HepG2 (cell line): ENCODE measurements around the gene RGP1. TPM values are rescaled to one million over a fixed set of nuclear protein-coding genes. Genes with fewer than 3 reads are reported as not detected.

Experiments
- ELF3 ChIP-seq: IDR thresholded peaks from 2 replicates; pipeline ENCODE4 v1.6.1; 2016; ENCODE audit warnings: missing genetic modification reagents, missing compliant biosample characterization
- ELF4 ChIP-seq: sonication (generic); formaldehyde crosslinking; IDR thresholded peaks from 2 replicates; pipeline ENCODE4 v1.5.0; 2020; ENCODE audit warnings: missing genetic modification reagents, mild to moderate bottlenecking, moderate library complexity, borderline replicate concordance
- HDAC2 ChIP-seq: sonication (generic); formaldehyde crosslinking; IDR thresholded peaks from 2 replicates; pipeline ENCODE4 v1.4.0; 2020; ENCODE audit warnings: missing genetic modification reagents
- HES4 ChIP-seq: sonication (generic); formaldehyde crosslinking; IDR thresholded peaks from 2 replicates; pipeline ENCODE4 v1.9.0; 2021; ENCODE audit warnings: mild to moderate bottlenecking, missing genetic modification reagents, borderline replicate concordance
- HOXA3 ChIP-seq: sonication (generic); formaldehyde crosslinking; IDR thresholded peaks from 2 replicates; pipeline ENCODE4 v1.5.0; 2020; ENCODE audit warnings: missing genetic modification reagents
- KDM3A ChIP-seq: IDR thresholded peaks from 2 replicates; pipeline ENCODE4 v1.6.1; 2018; ENCODE audit warnings: low read depth, missing compliant biosample characterization
- MIXL1 ChIP-seq: IDR thresholded peaks from 2 replicates; pipeline ENCODE4 v1.6.1; 2016
- NR2F2 ChIP-seq: IDR thresholded peaks from 2 replicates; pipeline ENCODE4 v1.6.1; 2012; ENCODE audit warnings: low read depth, inconsistent platforms, borderline replicate concordance
- PHB2 ChIP-seq: fragments of 450-650 bp; IDR thresholded peaks from 2 replicates; pipeline ENCODE4 v1.6.1; 2018; ENCODE audit not compliant: partially characterized antibody
- POGZ ChIP-seq: sonication (generic); formaldehyde crosslinking; IDR thresholded peaks from 2 replicates; pipeline ENCODE4 v1.4.0; 2020; ENCODE audit warnings: mild to moderate bottlenecking, missing genetic modification reagents
- SALL2 ChIP-seq: sonication (generic); formaldehyde crosslinking; IDR thresholded peaks from 2 replicates; pipeline ENCODE4 v1.8.1; 2023; ENCODE audit warnings: mild to moderate bottlenecking, missing genetic modification reagents, inconsistent platforms
- SIN3A ChIP-seq: IDR thresholded peaks from 2 replicates; pipeline ENCODE4 v1.6.1; 2011; ENCODE audit warnings: low read depth, mild to moderate bottlenecking, control low read depth, low read length, borderline replicate concordance
- TOE1 ChIP-seq: sonication (generic); formaldehyde crosslinking; IDR thresholded peaks from 2 replicates; pipeline ENCODE4 v1.4.0; 2020; ENCODE audit warnings: mild to moderate bottlenecking, missing genetic modification reagents
- TOPORS ChIP-seq: sonication (generic); formaldehyde crosslinking; IDR thresholded peaks from 2 replicates; pipeline ENCODE4 v1.8.0; 2023; ENCODE audit warnings: mild to moderate bottlenecking, missing genetic modification reagents
- WIZ ChIP-seq: sonication (generic); formaldehyde crosslinking; IDR thresholded peaks from 2 replicates; pipeline ENCODE4 v1.5.1; 2020; ENCODE audit warnings: mild to moderate bottlenecking, missing genetic modification reagents
- ZNF136 ChIP-seq: sonication (generic); formaldehyde crosslinking; IDR thresholded peaks from 2 replicates; pipeline ENCODE4 v1.8.1; 2022; ENCODE audit warnings: low read depth, mild to moderate bottlenecking, moderate library complexity, missing genetic modification reagents
- ZNF564 ChIP-seq: sonication (generic); formaldehyde crosslinking; IDR thresholded peaks from 2 replicates; pipeline ENCODE4 v1.8.1; 2023; ENCODE audit warnings: mild to moderate bottlenecking, missing genetic modification reagents
- ZNF614 ChIP-seq: IDR thresholded peaks from 2 replicates; pipeline ENCODE4 v1.6.1; 2018; ENCODE audit warnings: missing biosample characterization, missing genetic modification reagents, inconsistent platforms, borderline replicate concordance
- ZNF660 ChIP-seq: sonication (generic); formaldehyde crosslinking; IDR thresholded peaks from 2 replicates; pipeline ENCODE4 v1.5.1; 2020; ENCODE audit warnings: mild to moderate bottlenecking, low read depth, missing genetic modification reagents, borderline replicate concordance
- ZNF773 ChIP-seq: sonication (generic); formaldehyde crosslinking; IDR thresholded peaks from 2 replicates; pipeline ENCODE4 v1.4.0; 2020; ENCODE audit warnings: missing genetic modification reagents, borderline replicate concordance
- polyA plus RNA-seq, 8 experiments: library from polyadenylated mRNA; depleted of rRNA in 3 of 8; stranded (reverse) in 7 of 8; unstranded in 1 of 8; fragments of >200 nt; fragmentation: Illumina TruSeq in 4 of 8; extraction: Trizol in 4 of 8; gene quantifications; 2 replicates each; pipeline versions ENCODE4 v1.2.1 to v1.2.3, GENCODE V29; 2011 to 2016; ENCODE audit warnings: low read depth in 4 of 8, missing spikeins in 1 of 8, mixed read lengths in 1 of 8; ENCODE audit not compliant: insufficient read depth in 1 of 8
- total RNA-seq, 5 experiments: library from RNA; depleted of rRNA; stranded (reverse); fragments of >200 nt; fragmentation: Illumina TruSeq; extraction: Trizol; gene quantifications; 2 replicates each; pipeline ENCODE4 v1.2.3, GENCODE V29; 2016; ENCODE audit warnings: low read depth in 1 of 5
- TF ChIP-seq, protein P1 (sequence below): sonication (generic); formaldehyde crosslinking; IDR thresholded peaks from 2 replicates; pipeline ENCODE4 v1.4.0; 2020; ENCODE audit warnings: missing genetic modification reagents
- TF ChIP-seq, protein P2 (sequence below): sonication (generic); formaldehyde crosslinking; IDR thresholded peaks from 2 replicates; pipeline ENCODE4 v1.4.0; 2020; ENCODE audit warnings: missing genetic modification reagents
- TF ChIP-seq, protein P3 (sequence below): IDR thresholded peaks from 2 replicates; pipeline ENCODE4 v1.6.1; 2018; ENCODE audit warnings: missing genetic modification reagents
- TF ChIP-seq, protein P4 (sequence below): sonication (generic); formaldehyde crosslinking; IDR thresholded peaks from 2 replicates; pipeline ENCODE4 v1.5.0; 2020; ENCODE audit warnings: missing genetic modification reagents

RGP1 gene
- total and polyA plus RNA-seq, 2 of the 13 experiments (the other 11 are each of a cell fraction or from before 2014, with no cell fraction given), result 12.7 to 21.0 TPM

DNA sequence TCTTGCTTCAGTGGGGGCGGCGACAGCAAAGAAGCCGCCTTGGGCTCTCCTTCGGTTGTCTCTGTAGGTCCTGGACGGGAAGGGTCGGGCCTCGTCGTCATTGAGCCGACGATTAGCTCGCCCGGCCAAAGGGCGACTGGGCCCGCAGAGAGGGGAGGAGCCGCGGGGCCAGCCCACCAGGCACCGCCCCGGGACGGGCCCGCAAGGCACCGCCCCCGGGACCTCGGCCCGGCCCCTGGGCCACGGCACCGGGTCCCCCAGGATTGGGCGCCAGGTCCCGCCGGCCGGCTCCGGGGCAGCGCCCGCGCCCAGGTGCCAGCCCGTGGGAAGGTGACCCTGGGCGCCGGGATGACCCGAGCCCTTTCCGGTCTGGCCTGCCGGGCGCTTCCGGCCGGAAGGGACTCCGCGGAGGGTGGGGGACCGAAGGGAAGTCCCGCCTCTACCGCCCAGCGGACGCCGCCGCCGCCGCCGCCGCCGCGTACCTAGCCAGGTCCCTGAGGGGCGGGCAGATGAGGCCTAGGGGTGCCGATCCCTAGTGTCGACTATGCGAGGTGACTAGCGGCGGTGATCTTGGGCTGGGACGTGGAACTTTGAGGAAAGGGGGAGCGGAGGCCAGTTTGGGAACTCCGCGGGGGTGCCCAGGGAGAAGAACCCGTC lies at the start of gene RGP1, which contains the start of gene GBA2 (continued):
- TF ChIP-seq TOPORS (CRISPR knock-in tag), result no peak
- TF ChIP-seq PHB2, result no peak
- peak; percentile 63; the same call in 1 of the 2 replicates for TF ChIP-seq SIN3A
- TF ChIP-seq, protein P1, sequence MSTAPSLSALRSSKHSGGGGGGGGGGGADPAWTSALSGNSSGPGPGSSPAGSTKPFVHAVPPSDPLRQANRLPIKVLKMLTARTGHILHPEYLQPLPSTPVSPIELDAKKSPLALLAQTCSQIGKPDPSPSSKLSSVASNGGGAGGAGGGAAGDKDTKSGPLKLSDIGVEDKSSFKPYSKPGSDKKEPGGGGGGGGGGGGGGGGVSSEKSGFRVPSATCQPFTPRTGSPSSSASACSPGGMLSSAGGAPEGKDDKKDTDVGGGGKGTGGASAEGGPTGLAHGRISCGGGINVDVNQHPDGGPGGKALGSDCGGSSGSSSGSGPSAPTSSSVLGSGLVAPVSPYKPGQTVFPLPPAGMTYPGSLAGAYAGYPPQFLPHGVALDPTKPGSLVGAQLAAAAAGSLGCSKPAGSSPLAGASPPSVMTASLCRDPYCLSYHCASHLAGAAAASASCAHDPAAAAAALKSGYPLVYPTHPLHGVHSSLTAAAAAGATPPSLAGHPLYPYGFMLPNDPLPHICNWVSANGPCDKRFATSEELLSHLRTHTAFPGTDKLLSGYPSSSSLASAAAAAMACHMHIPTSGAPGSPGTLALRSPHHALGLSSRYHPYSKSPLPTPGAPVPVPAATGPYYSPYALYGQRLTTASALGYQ (CRISPR knock-in tag), result no peak
- TF ChIP-seq, protein P2, sequence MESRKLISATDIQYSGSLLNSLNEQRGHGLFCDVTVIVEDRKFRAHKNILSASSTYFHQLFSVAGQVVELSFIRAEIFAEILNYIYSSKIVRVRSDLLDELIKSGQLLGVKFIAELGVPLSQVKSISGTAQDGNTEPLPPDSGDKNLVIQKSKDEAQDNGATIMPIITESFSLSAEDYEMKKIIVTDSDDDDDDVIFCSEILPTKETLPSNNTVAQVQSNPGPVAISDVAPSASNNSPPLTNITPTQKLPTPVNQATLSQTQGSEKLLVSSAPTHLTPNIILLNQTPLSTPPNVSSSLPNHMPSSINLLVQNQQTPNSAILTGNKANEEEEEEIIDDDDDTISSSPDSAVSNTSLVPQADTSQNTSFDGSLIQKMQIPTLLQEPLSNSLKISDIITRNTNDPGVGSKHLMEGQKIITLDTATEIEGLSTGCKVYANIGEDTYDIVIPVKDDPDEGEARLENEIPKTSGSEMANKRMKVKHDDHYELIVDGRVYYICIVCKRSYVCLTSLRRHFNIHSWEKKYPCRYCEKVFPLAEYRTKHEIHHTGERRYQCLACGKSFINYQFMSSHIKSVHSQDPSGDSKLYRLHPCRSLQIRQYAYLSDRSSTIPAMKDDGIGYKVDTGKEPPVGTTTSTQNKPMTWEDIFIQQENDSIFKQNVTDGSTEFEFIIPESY (CRISPR knock-in tag), result 0 out of 2 replicates have a peak, but pooled peaks have one; percentile 20
- TF ChIP-seq ZNF564, result no peak; the same call in 1 of the 2 replicates
- no peak for TF ChIP-seq POGZ (CRISPR knock-in tag)
- peak; percentile 5 for TF ChIP-seq ELF3
- TF ChIP-seq, protein P3, sequence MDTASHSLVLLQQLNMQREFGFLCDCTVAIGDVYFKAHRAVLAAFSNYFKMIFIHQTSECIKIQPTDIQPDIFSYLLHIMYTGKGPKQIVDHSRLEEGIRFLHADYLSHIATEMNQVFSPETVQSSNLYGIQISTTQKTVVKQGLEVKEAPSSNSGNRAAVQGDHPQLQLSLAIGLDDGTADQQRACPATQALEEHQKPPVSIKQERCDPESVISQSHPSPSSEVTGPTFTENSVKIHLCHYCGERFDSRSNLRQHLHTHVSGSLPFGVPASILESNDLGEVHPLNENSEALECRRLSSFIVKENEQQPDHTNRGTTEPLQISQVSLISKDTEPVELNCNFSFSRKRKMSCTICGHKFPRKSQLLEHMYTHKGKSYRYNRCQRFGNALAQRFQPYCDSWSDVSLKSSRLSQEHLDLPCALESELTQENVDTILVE (CRISPR knock-in tag), result peak; percentile 99
- TF ChIP-seq MIXL1, result no peak
- TF ChIP-seq NR2F2, result 0 out of 2 replicates have a peak, but pooled peaks have one; percentile 15
- TF ChIP-seq TOE1 (CRISPR knock-in tag), result no peak
- TF ChIP-seq, protein P4, sequence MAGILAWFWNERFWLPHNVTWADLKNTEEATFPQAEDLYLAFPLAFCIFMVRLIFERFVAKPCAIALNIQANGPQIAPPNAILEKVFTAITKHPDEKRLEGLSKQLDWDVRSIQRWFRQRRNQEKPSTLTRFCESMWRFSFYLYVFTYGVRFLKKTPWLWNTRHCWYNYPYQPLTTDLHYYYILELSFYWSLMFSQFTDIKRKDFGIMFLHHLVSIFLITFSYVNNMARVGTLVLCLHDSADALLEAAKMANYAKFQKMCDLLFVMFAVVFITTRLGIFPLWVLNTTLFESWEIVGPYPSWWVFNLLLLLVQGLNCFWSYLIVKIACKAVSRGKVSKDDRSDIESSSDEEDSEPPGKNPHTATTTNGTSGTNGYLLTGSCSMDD (CRISPR knock-in tag), result no peak
- peak; percentile 31; the same call in 1 of the 2 replicates for TF ChIP-seq HDAC2 (CRISPR knock-in tag)
- TF ChIP-seq SALL2, result peak; percentile 11; the same call in 1 of the 2 replicates
- TF ChIP-seq HES4 (CRISPR knock-in tag), result peak; percentile 24; the same call in 1 of the 2 replicates
- TF ChIP-seq ZNF660 (CRISPR knock-in tag), result no peak
- TF ChIP-seq ZNF614, result no peak
- TF ChIP-seq WIZ, result no peak
- peak; percentile 57; the same call in 1 of the 2 replicates for TF ChIP-seq HOXA3
- no peak for TF ChIP-seq ZNF136 (CRISPR knock-in tag)
- TF ChIP-seq KDM3A (CRISPR knock-in tag), result no peak; the same call in 1 of the 2 replicates
- no peak for TF ChIP-seq ELF4 (CRISPR knock-in tag)
- TF ChIP-seq ZNF773, result peak; percentile 36; the same call in 1 of the 2 replicates
